NB4 (cell line): Measurements from ENCODE around the gene ABLIM2.

ENCODE experiments used
- CTCF ChIP-seq: IDR thresholded peaks from one replicate; pipeline ENCODE4 v1.5.1; 2012; ENCODE audit warnings: low read depth, low read length
- POLR2A ChIP-seq: IDR thresholded peaks from 2 replicates; pipeline ENCODE4 v1.6.1; 2011; ENCODE audit warnings: mild to moderate bottlenecking; ENCODE audit not compliant: insufficient read length; ENCODE audit errors: extremely low read depth

GRCh38 chr4:8000247-8000646, 158.4 kb downstream of the ABLIM2 start:
- TF ChIP-seq CTCF: no peak
- no peak for TF ChIP-seq POLR2A
